Right hindlimb (tissue), 1 donor: ENCODE data around the gene CACYBP.

Experiments used
- DNase-seq: peaks from one replicate; pipeline ENCODE4 v3.0.0-alpha.2; 2018

CACYBP gene, protein sequence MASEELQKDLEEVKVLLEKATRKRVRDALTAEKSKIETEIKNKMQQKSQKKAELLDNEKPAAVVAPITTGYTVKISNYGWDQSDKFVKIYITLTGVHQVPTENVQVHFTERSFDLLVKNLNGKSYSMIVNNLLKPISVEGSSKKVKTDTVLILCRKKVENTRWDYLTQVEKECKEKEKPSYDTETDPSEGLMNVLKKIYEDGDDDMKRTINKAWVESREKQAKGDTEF

DNA sequence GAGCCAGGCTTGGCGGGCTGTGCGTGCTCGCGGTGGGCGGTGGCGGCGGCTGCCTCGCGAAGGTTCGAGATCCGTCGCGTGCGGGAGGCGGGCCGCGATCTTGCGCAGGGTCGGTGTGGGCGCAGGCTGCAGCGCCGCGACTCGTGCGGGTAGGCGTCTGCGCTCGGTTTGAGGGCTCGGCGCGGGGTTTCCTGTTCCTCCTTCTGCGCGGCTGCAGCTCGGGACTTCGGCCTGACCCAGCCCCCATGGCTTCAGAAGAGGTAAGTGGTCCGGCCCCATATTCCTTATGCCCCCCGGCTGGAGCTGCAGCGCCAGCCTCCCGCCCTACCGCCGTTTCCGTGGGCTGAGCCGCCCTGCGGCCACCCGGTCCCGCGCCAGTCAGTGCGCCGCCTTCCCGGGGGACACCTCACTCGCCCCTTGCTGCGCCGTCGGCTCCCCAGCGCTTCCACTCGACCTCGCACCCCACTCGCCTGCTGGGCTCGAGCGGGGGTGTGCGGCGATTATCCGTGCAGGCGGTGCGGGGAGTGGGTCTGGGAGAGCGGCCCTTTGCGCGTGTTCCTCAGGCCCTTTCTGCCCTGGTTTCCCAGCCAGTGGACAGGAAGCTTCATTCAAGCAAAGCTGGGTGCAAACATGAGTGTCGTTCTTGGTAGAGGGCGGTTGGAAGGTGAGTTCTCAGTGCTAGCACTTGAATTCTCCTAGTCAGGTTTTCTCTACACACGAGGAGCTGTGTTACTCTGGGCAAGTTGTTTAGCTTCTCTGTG is at the start of gene CACYBP:
Gene CACYBP (plus strand): TSS at position 12 of the 761 bp plus-strand sequence. CDS start 234 bp downstream, at position 246.
- no peak for DNase-seq

DNA sequence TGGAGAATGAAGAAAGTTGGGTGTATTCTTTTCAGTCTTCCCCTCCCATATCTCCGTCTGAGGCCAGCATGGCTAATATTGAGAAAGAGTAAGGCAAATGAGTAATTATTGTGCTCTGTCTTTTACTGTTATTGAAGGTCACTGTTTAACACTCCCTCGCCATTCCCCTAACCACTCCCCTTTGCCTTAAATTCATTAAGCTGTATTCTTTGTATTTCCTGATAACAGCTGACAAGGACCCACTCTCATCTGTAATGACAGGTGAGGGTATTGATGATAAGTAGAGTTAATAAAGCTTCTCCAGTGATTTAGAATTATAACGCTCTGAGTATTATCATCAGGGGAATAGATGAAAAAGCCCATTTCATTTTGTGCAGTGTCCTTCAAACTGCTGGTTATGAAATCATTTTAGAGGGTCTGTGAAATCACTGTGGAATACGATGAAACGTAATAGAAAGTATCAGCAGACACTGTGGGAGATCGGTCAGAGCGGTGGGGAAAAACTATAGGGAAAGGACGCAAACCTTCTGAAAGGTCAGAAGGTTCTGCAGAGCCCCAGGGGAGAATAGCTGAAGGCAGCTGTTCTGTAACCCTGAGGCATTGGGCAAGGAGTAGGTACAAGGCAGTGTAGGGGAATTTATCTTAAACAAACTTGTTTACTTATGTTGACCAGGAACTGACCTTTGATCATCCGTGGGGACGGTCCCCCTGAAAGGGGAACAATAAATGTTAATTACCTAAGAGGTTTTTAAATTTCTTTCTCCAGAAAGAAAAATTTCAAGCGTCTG is 46.3 kb upstream of the CACYBP start:
- no peak for DNase-seq

DNA sequence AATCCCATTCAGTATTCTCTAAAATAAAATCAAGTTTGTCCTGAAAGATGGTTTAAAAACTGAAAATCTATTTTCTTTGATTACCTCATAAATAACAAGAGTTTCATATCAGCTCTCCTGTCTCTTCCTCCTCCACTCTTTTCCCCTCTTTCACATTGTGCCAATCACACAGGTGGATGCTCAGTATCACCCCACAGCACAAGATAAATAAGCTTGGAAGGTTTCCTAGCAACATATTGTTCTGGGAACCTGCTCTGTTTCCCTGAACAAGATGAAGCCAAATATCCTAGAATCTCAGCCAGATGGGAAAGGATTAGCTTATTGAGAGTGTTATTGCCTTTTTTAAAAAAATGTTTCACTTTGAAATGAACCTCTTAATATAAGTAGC is 45.7 kb upstream of the CACYBP start:
- no peak for DNase-seq

DNA sequence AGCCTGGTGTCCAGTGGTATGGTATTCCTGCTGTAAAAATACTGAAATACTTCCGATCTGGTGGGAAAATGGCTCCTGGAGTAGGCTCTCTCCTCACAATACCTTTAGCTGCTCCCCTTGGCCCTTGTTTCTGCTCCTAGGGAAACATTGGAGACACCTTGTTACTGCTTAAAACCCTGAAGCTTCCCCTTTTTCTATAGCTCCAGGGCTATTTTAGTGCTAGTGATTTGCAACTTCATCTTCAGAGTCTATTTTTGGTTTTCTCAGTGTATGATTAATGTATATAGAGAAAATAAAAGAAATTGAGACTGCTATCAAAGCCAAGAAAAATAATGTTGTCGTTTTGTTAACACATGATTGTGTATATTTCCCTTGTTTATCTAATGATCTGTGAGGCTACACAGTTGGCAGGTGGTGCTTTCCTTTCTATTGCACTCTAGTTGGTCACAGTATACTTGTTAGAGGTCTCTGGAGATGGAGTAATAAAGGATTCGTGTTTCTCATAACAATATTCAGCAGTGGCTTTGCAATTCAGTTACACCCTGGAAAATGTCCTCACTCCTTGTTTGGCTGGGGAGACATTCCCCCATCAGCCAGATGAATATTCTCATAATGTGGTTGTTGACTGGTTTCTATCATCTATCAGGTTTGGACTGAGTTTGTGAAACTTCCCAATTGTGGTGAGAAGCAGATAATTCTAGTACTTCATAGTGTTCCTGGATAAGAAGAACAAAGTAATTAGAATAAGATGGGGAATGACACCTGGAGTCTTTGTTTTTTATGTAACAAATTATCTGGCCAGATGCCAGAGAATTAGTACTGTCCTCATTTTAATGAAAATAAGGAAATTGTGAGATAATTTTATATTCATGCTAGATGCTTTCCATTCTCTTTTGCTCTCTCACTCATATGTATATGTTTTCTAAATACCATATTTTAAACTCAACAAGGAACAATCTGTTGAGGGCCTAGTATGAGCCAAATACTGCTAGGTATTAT is 44.8 kb upstream of the CACYBP start:
- peak; percentile 27 for DNase-seq

DNA sequence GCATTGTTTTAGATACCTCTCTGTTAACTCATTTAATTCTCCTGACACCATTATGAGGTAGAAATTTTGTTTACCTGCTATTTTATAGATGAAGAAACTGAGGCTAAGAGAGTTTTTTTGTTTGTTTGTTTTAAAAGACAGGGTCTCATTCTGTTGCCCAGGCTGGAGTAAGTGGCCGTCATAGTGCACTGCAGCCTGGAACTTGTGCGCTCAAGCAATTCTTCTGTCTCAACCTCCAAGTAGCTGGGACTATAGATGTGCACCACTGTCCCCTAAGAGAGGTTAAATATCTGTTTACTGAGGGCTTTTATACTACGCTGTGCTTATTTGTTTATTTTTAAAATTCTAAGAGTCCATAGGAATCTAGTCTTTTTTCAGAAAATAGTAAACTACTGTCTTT is 43.7 kb upstream of the CACYBP start:
- DNase-seq: no peak

DNA sequence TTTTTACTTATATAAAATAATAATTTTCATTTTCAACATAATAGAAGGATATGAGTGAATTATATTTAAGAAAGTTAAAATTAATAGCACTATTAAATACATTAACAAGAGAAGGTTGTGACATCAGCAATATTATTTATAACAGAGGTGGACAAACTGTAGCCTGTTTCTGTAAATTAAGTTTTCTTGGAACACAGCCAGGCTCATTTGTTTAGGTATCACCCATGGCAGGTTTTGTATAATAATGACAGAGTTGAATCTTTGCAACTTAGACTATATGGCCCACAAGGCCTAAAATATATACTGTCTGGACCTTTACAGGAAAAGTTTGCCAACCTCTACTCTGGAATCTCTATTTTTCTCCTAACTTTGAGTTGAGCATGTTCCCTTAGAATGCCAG is 42.8 kb upstream of the CACYBP start:
- no peak for DNase-seq

DNA sequence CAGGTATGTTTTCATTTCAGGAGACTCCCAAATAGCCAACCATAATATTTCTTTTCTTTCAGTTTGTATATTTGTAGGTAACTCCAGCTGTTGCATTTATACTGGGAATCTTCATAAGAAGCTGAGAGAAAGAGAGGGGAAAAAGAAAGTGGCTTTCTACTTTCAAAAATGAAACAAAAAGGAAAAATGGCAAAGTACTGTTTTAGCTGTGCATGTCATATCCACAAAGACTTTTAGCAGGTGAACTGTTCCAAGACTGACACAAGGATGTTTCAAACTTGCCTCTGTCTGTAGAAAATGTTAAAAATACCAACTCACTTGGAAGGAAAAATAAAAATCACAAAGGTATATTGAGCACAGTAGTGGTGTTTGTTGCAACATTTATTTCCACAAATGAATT is 41.9 kb upstream of the CACYBP start:
- no peak for DNase-seq

DNA sequence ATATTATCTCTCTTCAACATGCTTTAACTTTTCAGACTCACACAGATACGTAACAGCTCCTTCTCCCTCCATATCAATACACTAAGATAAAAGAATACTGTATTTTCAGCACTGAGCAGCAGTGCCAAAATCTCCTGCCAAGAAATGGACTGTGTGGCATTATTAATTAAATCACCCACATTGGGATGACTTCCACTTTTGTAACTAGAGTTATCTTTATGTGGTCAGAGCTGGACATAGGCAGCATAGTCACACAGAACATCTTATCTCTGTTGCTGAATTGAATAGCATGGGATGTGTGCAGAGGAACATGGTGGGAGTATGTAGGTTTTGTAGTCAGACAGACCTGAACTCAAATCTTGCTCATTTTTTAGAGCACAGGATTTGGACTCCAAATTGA is 41.4 kb upstream of the CACYBP start:
- no peak for DNase-seq

DNA sequence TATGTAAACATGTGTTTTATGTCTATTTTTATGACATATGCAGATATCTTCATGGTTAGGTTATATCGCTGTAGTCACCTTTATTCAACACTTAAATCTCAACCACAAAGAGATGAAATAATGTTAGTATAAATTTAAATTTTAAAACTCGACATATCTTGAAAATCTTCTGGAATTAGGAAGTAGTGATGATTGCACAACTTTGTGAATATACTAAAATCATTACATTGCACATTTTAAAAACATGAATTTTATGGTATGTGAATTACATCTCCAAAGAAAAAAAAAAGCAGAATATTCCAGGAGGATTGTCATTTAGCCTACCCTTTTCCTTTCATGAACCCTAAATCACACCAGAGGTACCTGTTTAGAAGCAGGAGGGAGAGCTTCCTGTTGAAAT is 39.4 kb upstream of the CACYBP start:
- no peak for DNase-seq

DNA sequence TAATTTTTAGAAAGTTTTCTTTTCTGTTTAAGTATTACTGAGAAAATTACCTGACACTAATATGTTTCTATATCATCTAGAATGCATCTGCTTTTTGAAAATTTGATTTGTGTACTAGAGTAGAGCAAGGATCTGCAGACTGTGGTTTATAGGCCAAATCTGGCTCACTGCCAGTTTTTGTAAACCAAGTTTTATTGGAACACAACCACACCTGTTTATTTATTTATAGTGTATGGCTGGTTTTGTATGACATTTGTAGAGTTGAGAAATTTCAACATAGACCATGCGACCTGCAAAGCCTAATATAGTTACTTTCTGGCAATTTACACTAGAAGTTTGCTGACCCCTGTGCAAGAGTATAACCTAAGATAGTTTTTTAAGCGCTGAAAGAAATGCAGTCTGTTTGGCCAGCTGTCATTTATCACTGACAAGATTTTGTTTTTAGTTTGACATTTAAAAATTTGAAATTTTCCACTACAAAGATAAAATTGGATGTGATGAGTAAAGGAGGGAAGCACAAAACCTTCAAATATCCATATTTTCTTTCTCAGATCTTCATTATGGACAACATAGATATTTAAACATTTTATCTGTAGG is 36.1 kb upstream of the CACYBP start:
- no peak for DNase-seq

DNA sequence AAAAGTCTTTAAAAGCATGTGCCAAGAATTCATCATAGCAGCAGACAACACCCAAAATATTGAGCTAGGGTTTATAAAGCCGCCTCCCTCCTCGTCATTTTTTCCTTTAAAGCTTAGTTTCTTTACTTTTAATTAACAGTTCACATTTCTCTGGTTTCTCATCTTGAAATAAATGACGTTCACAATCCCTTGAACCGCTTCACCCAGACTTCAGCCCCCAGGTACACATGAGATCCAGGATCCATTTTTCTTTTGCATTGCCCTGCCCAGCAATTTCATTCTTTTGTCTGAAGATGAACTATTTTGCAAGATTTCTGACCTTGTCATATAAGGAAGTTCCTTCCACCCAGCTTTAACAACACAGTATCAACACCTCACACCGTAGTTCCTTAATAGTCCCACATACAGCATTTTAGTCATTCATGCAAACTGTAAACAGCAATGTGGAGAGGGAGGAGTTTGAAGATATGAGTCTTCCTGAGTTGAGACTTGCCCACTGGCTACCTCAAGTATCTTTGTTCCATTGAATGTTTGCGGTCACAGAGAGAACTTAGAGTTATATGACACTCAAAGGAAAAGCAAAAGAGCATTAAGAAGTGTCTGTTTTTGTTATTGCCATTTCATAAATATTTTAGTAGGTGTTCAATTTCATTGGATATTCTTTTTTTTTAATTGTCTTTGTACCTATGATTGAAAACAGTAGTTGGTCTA is 35.3 kb upstream of the CACYBP start:
- DNase-seq: no peak

DNA sequence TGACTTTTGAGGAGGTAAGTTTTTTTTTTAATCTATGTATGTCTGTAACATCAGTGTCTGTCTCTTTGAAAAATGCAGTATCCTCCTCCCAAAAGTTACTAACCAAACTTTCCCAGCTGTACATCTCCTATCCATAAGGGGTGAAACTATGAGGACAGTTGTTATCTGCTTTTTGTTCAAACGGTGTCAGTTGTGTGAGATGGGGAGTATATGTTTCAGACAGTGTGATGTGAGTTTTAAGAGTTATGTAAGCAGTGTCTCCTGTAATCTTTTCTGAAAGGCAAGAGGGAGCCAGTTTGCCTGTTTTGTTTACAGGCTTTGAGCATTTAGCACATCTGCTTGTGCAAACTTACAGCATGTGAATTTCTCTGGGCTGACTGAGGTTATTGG is 34.8 kb upstream of the CACYBP start:
- DNase-seq: no peak

DNA sequence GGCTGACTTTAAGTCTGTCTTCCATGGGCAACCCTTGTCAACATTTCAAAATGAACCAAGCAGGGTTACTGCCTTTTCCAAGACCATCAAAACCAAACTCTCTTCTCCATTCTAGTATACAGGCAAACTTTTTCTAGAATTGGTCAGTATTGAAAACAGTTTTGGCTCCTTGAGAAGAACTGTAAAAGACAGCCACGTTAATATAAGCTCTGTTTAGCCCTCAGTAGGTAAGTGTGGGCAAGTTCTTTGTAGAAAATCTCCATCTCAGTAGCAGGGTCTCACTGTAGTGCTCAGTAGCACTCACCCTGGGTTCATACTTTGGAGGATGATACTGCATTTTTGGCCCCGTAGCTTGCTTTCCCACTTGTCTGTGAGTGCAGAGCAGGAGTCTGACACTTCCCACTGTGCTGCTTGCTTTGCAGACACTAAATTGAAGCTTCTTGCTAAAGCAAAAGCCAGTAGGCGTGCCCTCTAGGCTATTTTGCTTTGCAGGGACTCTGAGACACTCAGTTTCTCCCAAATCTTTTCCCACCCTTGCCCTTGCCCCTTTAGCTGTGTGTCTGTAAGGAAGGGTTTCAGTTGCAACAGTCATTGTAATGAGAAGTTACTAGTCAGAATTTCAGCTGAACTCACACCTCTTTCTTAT is 34.3 kb upstream of the CACYBP start:
- DNase-seq: no peak

DNA sequence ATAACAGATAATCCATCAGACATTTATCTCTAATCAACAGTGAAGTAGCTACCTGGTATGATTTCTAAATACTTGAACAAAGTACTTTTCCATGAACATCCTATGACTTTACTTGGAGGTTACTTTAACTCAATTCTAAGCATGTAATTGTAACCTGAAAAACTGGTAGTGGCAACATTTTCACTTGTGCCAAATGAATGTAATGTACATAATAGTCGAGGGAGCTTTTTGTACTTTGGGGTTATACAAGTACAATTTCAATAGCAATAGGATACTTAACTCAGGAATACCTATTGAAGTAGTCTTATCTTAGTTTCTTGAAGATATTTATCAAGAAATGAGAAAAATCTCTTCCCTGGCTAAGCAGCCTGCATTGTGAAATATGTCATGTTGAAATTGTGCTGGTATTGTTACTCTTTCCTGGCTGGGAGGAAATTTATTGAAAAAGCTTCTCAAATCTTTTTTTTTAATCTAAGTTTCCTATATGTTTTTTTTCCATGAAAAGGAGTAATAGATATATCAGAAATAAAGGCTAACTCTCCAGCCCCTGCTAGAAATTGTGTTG is 33.7 kb upstream of the CACYBP start:
- DNase-seq: no peak

DNA sequence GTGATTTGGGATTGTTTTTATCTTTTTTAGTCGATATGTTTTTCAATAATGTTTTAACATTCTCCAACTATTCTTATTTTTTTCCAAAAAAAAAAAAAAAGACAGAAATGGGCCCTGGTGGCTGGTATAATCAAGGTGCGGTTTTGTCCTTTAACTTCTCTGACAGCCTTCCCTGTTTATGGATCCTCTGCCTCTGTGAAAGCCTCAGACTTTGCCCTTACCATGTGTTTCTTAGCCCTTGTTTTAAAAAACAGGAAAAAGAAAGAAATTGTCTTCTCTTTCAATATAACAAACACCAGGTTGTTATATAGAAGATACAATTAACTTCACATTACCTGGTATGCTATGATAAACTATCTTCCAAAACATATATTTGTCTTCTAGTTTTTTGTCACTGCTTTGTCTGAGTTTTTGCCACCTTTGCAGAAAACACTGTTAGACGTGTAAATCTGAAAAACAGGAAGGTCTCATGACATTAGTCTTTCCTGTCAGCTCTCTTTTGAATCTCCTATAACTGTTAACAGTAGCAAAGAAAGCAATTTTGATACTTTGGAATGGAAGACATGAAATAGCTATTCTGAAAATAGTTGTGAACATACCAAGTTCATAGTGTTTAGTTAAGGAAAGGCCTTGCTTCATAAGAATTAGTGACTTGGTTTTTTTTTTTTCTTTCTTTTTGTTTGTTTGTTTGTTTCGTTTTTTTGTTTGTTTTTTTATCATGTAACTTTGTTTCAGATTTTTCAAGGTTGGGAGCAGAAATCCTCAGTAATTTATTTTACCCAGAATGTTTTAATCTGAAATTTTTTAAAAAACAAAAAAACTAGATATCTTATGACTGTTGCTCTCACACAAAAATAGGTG is 31.7 kb upstream of the CACYBP start:
- no peak for DNase-seq

DNA sequence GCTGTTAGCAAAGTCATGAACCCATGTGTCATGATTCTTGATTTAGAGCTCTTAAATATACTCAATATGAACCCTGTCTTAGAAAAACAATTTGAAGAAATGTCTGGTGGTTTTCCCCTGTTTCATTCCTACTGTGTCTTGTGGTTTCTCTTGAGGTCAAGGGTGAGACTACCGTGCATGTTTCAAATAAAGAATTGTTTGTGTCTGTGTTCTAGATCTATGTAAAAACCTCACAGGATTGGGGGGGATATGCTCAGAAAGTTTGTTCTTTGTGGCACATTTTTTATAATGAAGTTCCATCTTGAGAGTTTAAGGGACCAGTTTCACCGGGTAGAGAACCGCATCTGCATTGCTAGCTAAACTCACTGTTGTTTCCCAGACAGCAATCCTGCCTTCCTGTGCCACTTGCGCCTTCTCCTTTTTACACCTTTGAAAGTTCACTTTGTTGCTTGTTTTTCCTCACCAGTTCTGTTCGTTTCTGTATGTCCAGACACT is 30.9 kb upstream of the CACYBP start:
- no peak for DNase-seq

DNA sequence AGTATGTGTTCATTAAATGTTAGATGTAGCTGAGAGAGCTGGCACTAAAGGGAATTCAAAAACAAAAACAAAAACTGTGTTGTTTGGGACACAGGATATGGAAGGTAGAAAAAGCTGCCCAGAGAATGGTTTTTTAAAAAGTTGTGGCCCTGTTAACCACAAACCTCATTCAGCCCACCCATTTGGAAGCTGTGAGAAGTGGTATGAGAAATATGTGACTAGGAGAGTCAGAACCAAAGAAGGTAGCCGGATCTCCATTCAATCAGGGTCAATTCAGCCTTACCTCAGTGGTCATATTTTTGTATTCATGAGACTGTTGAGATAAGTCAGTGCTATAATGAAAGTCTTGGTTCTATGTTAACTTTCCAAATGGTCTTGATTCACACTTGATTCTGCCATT is 29.8 kb upstream of the CACYBP start:
- no peak for DNase-seq

DNA sequence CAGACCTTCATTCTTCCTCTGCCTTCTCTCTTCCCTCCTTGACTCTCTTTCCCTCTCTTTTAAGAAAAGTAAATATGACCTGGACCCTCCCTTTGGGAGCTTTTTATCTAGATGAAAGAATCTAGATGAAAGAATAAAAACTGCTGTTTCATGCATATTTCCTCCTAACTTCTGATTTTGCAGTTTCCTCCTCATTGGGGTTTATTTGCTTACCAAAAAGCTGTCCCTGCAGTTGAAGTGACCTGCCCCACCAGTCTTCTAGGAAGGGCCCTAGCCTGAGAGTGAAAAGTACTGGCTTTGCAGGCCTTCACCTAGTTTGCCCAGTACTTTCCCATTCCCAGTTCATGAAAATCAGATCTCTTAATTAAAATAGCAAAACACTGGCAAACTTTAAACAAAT is 28.3 kb upstream of the CACYBP start:
- DNase-seq: no peak

DNA sequence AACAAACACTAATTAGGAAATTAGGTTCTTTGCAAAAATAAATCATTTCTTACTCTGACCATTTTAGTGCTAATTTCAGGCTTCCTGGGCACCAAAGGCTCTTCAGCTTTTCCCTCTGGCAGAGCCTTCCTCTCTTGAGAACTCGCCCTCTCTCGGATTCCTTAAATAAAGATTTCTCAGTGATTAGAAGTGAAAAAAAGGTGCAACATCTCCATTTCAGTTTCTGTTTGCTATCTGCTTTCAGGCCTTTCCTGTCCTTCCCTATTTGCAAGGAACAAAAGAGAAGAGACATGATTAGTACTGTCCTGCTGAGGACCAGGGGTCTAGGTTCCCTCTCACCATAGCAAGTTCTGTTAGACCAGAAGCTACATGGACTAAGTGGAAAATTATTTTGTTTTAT is 27.8 kb upstream of the CACYBP start:
- no peak for DNase-seq

DNA sequence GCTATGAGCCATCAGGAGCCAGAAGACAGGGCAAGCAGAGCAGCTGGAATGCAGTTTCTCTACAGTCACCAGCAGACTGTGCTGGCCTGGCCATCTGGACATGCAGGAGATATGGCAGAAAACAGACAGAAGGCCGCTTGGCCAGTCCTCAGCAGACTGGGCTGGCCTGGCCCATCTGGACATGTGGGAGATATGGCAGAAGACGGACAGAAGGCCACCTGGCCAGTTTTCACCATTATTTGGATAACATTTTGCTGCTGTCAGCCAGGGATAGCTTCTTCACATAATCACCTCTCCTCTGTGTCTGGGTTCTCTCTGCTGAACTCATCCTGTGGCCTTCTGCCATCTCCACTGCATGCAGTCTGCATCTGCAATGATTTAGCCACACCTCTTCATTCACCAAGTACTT is 25.0 kb upstream of the CACYBP start:
- no peak for DNase-seq
